HCT116 (cell line): ENCODE measurements around the gene PRKCH. TPM values are rescaled to one million over a fixed set of nuclear protein-coding genes. Genes with fewer than 3 reads are reported as not detected.

Experiments used
- ATAC-seq: fragments of 200-7000 bp; cut with Tn5 transposase; 2 replicates; pipeline ENCODE4 v1.9.1; 2020; ENCODE audit warnings: mild to moderate bottlenecking, moderate library complexity
- BruUV-seq: library from RNA; stranded (reverse); fragments of 400-500 nt; replicated peaks from 2 replicates; lab custom pipeline; 2021; lab: Mats Ljungman, UMichigan
- CTCF ChIA-PET: fragments of 300-600 bp; sonication (Branson Sonifier 250); formaldehyde crosslinking; loops from one replicate; lab custom pipeline; 2021; ENCODE audit warnings: antibody characterized with exemption; lab: Charles Lee
- POLR2A ChIA-PET: fragments of 300-600, 350-600 bp; sonication (Branson Sonifier 250); formaldehyde crosslinking; loops from one replicate; lab custom pipeline; 2021; ENCODE audit warnings: antibody characterized with exemption; lab: Charles Lee
- RAD21 ChIA-PET, 2 experiments: fragments of 300-600 bp; sonication (Branson Sonifier 250); formaldehyde crosslinking; loops; one replicate each; lab custom pipeline; 2023; ENCODE audit warnings: low total read pairs in 2 of 2; ENCODE audit not compliant: uncharacterized antibody in 2 of 2, unreplicated experiment in 2 of 2, low non-redundant PET in 1 of 2; lab: Charles Lee
- DNase-seq: peaks from one replicate; pipeline ENCODE4 v3.0.0-alpha.2; 2010; ENCODE audit warnings: low read depth, low spot score
- H2AFZ ChIP-seq: fragments of 200-600 bp; shearing (Covaris generic), sonication (generic); 2 replicates; pipeline ENCODE4 v1.6.1; 2017; ENCODE audit warnings: low read depth, mixed run types, mixed read lengths, antibody characterized with exemption, low read length; ENCODE audit not compliant: poor library complexity, severe bottlenecking
- H3K27ac ChIP-seq: 2 replicates; pipeline ENCODE4 v1.5.1; 2012; ENCODE audit warnings: low read depth, low read length
- H3K27me3 ChIP-seq: fragments of 200-600 bp; sonication (generic); 2 replicates; pipeline ENCODE4 v1.6.1; 2016; ENCODE audit warnings: mixed run types, low read length, mixed read lengths; ENCODE audit not compliant: insufficient read depth
- H3K36me3 ChIP-seq, 2 experiments: fragments of 200-500 bp in 1 of 2; fragments of 200-600 bp in 1 of 2; sonication (Bioruptor generic) in 1 of 2; sonication (generic) in 1 of 2; 2 replicates each; pipeline versions ENCODE4 v1.5.1 to v1.6.1; 2014 to 2016; ENCODE audit warnings: low read length in 2 of 2, inconsistent platforms in 1 of 2, mixed read lengths in 1 of 2, mixed run types in 1 of 2; ENCODE audit not compliant: insufficient read depth in 2 of 2, control insufficient read depth in 1 of 2
- H3K4me1 ChIP-seq, 2 experiments: fragments of 200-600 bp in 1 of 2; sonication (generic) in 1 of 2; 2 replicates each; pipeline versions ENCODE4 v1.5.1 to v1.6.1; 2012 to 2017; ENCODE audit warnings: low read length in 2 of 2, inconsistent platforms in 1 of 2, mild to moderate bottlenecking in 1 of 2, mixed read lengths in 1 of 2, mixed run types in 1 of 2, moderate library complexity in 1 of 2; ENCODE audit not compliant: insufficient read depth in 2 of 2, control insufficient read depth in 1 of 2
- H3K4me2 ChIP-seq: fragments of 200-600 bp; sonication (generic); 2 replicates; pipeline ENCODE4 v1.6.1; 2017; ENCODE audit warnings: mixed run types, low read length, mixed read lengths
- H3K4me3 ChIP-seq, 2 experiments: fragments of 200-600 bp in 1 of 2; sonication (generic) in 1 of 2; replicated peaks in 1 of 2; 2 replicates each; pipeline ENCODE4 v1.5.1; 2011 to 2016; ENCODE audit warnings: low read length in 2 of 2, control low read depth in 1 of 2, low read depth in 1 of 2, mild to moderate bottlenecking in 1 of 2, mixed read lengths in 1 of 2, mixed run types in 1 of 2
- H3K79me2 ChIP-seq: fragments of 200-600 bp; sonication (generic); 2 replicates; pipeline ENCODE4 v1.6.1; 2017; ENCODE audit warnings: mild to moderate bottlenecking, mixed run types, low read length, moderate library complexity, mixed read lengths; ENCODE audit not compliant: insufficient read depth
- H3K9ac ChIP-seq: fragments of 200-600 bp; sonication (generic); 2 replicates; pipeline ENCODE4 v1.6.1; 2016; ENCODE audit warnings: low read length, mixed read lengths
- H3K9me2 ChIP-seq: fragments of 200-600 bp; sonication (generic), shearing (Covaris generic); 2 replicates; pipeline ENCODE4 v1.6.1; 2017; ENCODE audit warnings: mixed run types, mild to moderate bottlenecking, moderate library complexity; ENCODE audit not compliant: insufficient read depth
- H3K9me3 ChIP-seq, 2 experiments: fragments of 200-500 bp in 1 of 2; fragments of 200-600 bp in 1 of 2; sonication (Bioruptor generic) in 1 of 2; sonication (generic) in 1 of 2; 2 replicates each; pipeline ENCODE4 v1.6.1; 2014 to 2017; ENCODE audit warnings: low read length in 2 of 2, mixed read lengths in 2 of 2, inconsistent platforms in 1 of 2, low read depth in 1 of 2, mild to moderate bottlenecking in 1 of 2, mixed run types in 1 of 2, moderate library complexity in 1 of 2; ENCODE audit not compliant: control insufficient read depth in 1 of 2, insufficient read depth in 1 of 2
- H4K20me1 ChIP-seq: fragments of 200-600 bp; sonication (generic), shearing (Covaris generic); 2 replicates; pipeline ENCODE4 v1.6.1; 2017; ENCODE audit warnings: mixed run types, mild to moderate bottlenecking, moderate library complexity; ENCODE audit not compliant: insufficient read depth
- CBX3 ChIP-seq: IDR thresholded peaks from 2 replicates; pipeline ENCODE4 v1.6.1; 2012; ENCODE audit warnings: low read depth
- CEBPB ChIP-seq: IDR thresholded peaks from 2 replicates; pipeline ENCODE4 v1.6.1; 2012; ENCODE audit warnings: low read depth
- ELF1 ChIP-seq: IDR thresholded peaks from 2 replicates; pipeline ENCODE4 v1.6.1; 2012; ENCODE audit warnings: low read depth, borderline replicate concordance
- EZH2 ChIP-seq: fragments of 200-600 bp; sonication (generic); IDR thresholded peaks from 2 replicates; pipeline ENCODE4 v1.6.1; 2017; ENCODE audit warnings: antibody characterized with exemption, mixed run types
- MAX ChIP-seq: IDR thresholded peaks from 2 replicates; pipeline ENCODE4 v1.6.1; 2012
- POLR2A ChIP-seq: IDR thresholded peaks from 2 replicates; pipeline ENCODE4 v1.7.0; 2011; ENCODE audit warnings: borderline replicate concordance; ENCODE audit not compliant: insufficient read depth, insufficient read length; ENCODE audit errors: extremely low read depth
- POLR2AphosphoS5 ChIP-seq: IDR thresholded peaks from 2 replicates; pipeline ENCODE4 v1.6.1; 2011; ENCODE audit warnings: mild to moderate bottlenecking, low read depth, low read length, moderate library complexity
- RAD21 ChIP-seq: IDR thresholded peaks from 2 replicates; pipeline ENCODE4 v1.6.1; 2012; ENCODE audit warnings: low read depth, mild to moderate bottlenecking
- SRF ChIP-seq: IDR thresholded peaks from 2 replicates; pipeline ENCODE4 v1.6.1; 2012; ENCODE audit warnings: low read depth
- YY1 ChIP-seq: IDR thresholded peaks from 2 replicates; pipeline ENCODE4 v1.6.1; 2011; ENCODE audit warnings: low read length, low read depth, moderate library complexity, mild to moderate bottlenecking; ENCODE audit not compliant: insufficient replicate concordance; ENCODE audit errors: extremely low read depth
- ZBTB33 ChIP-seq: IDR thresholded peaks from 2 replicates; pipeline ENCODE4 v1.6.1; 2011; ENCODE audit warnings: mild to moderate bottlenecking, low read length, moderate library complexity; ENCODE audit not compliant: insufficient replicate concordance; ENCODE audit errors: extremely low read depth
- intact Hi-C: fragments of 100-400 bp; cut with micrococcal nuclease; formaldehyde crosslinking; loops from 2 replicates; pipeline ENCODE4 v1.10.0; 2022
- total RNA-seq: library from RNA; stranded (reverse); gene quantifications from one replicate; pipeline ENCODE4 v1.2.1, GENCODE V29; 2021; ENCODE audit not compliant: unreplicated experiment

The PRKCH gene
- total RNA-seq, 1 experiment from 2014 or later = 16.6 TPM

DNA sequence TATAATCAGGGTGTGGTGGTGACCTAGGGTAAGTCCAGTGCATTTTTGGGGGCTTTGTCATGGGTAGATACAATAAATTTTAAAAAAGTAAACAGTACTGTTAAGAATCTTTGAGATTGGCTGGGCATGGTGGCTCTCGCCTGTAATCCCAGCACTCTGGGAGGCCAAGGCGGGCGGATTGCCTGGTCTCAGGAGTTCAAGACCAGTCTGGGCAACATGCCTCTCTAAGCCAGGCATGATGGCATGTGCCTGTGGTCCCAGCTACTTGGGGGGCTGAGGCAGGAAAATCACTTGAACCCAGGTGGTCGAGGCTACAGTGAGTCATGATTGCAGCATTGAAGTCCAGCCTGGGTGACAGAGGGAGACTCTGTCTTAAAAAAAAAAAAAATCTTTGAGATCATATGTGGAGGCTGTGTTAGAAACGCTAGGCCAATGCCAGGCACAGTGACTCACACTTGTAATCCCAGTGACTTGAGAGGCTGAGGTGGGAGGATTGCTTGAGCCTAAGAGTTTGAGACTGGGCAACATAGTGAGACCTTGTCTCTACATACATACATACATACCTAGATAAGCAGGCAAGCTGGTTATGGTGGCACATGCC lies 67.7 kb downstream of the PRKCH start (continued):
- TF ChIP-seq ELF1 (no peak), ZBTB33 (no peak), CBX3 (peak; percentile 64; the same call in 1 of the 2 replicates), MAX (0 out of 2 replicates have a peak, but pooled peaks have one; percentile 22)
- TF ChIP-seq, all 23 proteins: peak for 5

DNA sequence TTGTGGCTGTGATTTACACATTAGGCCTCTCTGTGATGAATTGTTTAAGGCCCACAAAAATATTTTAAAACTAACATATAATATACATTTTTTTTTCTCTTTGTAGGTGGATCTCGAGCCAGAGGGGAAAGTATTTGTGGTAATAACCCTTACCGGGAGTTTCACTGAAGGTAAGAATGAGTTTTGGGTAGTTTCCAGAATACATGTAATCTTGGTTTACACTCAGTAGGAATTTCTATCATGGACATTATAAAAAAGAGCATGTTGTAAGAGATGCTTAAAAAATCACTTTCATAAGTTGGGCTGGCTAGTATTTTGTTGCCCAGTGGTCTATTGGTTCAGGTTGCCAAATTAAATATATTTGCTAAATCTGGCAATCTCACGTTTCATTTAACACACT lies 69.7 kb downstream of the PRKCH start:
- ATAC-seq (no peak), DNase-seq (no peak)
- Histone ChIP-seq H3K9ac (no peak overlapping the region), H3K79me2 (no peaks in the 10 kb centered on the region), H3K9me2 (no peaks in the 10 kb centered on the region), H3K4me1 (peaks cover 24 to 40% of the 10 kb centered on the region in 2 experiments), H3K36me3 (no peaks in the 10 kb centered on the region), H3K9me3 (no peaks in the 10 kb centered on the region), H3K4me2 (no peak overlapping the region), H3K27ac (no peak overlapping the region), H3K27me3 (no peaks in the 10 kb centered on the region), H4K20me1 (no peaks in the 10 kb centered on the region), H3K4me3 (no peak overlapping the region), H2AFZ (no peak overlapping the region)
- TF ChIP-seq EZH2 (no peak), POLR2AphosphoS5 (no peak), RAD21 (no peak), CBX3 (no peak), YY1 (no peak), CEBPB (no peak), SRF (no peak), POLR2A (no peak)
- ChIA-PET POLR2A (no interaction called here), RAD21 (no interaction called here), CTCF (no interaction called here)
- BruUV-seq = no TSS peak
- intact Hi-C loops = no loop called here
